NCI-H2196 (cell line): Measurements from ENCODE around the gene EHF.

Source experiments
- DNase-seq: peaks from one replicate; lab custom pipeline; 2025; ENCODE audit not compliant: unreplicated experiment; lab: John Stamatoyannopoulos, UW

The EHF gene

DNA sequence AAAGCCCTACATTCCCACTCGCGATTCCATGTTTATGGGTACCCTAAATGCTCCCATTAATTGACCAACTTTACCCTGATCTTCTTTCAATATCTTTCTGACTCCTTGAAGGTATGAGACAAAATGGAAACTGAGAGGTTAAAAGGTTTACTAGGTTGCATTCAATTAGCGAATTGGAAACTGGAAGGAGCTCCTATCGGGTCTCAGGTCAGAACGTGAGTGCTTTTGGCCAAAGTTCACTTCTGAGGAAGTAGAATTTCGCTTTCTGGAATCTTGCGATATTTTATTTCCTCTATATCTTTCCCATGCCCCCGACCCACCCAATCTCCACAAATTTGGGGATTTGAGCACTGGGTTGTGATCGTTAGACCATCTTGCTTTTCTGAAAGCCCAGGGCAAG, 2.6 kb downstream of the EHF start:
- DNase-seq = no peak

DNA sequence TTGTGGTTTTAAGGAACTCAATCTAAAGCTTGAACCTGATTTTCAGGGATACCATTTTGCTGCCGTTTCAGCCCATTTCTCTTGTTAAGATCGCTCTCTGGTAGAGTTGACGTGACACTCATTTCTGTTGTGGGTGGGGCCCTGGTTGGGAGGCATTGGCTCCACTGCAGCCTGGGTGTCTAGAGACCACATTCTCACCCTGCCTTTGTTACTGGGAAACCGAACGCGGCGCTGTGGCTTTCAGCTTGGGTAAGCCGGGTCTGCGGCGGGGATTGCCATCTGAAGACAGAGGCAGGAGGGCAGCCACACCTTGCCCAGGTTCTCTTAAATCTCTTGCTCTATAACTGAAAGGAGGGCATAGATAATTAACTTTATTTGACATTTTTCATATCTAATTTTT, 3.2 kb downstream of the EHF start:
- peak; percentile 69 for DNase-seq

DNA sequence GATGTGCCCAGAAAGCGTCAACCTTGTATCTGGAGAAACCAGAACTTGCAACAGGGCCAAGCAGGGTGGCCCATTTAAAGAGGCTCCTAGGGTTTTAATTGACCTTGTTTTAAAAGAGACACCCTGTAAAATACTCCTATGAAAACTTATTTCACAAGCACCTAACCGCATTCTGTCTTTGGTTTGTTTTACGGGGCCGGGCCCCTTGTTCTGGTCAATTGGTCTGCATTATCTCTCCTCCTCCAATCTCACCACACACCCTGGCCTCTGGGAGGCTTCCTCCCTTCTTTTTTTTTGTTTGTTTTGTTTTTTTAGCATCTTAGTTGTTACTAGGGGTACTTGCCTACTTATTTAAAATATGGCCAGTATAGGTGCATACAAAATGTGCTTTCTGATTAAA, 4.7 kb downstream of the EHF start:
- DNase-seq = no peak

DNA sequence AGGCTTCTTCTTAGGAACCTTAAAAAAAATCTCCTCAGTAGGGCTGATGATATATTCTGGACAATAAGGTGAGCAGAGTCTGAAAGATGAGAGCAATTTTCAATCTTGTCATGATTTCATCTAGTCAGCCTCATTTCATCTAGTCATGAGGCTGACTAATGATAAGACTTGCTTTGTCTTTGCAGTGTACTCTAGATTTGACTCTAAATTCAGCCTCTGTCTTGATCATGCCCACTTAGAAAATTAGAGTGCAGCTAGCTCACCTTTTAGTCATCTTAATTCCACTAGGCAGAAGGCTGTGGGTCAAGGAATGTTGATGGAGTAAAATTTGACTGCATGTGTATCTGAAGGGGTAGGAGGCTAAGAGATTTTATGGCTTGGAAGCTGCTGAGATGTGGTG, 5.5 kb downstream of the EHF start:
- no peak for DNase-seq

DNA sequence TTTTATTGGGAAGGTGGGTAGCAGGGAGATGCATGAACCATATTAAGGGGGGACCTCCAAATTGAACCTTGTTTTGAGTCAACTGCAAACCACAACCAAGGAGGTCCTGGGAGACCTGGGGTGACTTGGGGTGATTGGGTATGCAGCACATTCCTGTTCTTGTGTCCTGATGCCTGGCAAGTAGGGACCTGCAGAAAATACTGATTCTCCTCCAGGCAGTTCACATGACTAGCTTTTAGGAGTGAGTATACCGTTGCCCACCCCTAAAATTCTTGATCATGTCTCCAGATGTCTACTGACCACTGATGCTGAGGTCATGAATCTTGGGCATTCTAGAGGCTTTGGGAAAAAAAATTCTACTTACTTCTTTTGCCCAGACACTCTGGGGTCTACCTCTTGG, 6.3 kb downstream of the EHF start:
- DNase-seq = no peak

DNA sequence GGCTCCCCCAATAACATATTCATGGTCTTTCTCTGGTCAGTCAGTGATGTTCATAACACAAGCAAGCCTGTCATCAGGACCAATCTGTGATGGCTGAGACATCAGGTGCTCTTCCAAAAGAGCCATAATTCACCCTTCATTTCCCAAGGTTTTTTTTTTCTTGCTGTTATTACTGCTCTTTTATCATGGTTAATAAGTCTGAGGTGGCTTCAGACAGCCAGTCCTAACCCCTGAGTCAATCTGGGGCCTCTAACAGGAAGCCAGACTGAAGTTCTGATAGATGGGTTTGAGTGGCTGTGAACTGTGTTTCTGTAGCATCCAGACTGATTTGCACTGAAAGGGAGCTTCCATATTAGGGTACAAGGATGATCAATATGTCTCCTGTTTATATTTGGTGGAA, 8.8 kb downstream of the EHF start:
- no peak for DNase-seq

DNA sequence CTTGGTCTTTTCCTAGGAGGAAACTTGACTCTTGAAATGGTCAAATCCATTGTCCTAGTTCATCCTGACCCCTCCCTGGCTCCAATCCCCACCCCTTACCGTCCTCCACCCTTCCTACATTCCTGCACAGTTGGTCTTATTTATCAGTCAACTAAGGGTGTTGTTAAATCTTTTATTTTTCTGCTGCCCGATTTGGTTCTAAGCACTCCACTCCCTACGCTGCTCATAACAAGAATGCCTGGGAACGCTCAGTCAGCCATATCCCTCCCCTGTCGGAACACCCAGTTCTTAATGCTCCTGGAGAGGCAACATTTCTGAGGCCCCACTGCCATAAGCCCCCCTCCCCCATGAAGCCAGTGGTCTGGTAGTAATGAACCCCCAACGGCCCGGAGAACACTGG, 9.7 kb downstream of the EHF start:
- no peak for DNase-seq

GRCh38 chr11:34631297-34631696, 10.4 kb downstream of the EHF start:
- no peak for DNase-seq

DNA sequence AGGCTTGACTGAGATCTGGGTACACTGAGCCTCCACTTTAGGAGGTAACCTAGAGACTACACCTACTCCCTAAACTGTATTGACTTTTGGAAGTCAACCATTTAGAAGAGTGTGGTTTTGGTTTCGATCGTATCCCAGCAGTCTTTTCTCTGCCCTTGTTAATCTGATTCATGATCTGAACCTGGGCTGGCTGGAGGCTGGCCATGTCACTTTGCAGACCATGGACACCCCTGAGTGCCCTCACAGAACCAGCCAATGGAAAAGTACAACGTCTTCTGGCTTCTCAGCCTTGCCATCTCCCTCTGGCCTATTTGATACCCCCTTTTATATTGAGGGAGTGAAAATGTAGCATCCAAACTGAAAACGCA, 10.8 kb downstream of the EHF start:
- DNase-seq = peak; percentile 89

DNA sequence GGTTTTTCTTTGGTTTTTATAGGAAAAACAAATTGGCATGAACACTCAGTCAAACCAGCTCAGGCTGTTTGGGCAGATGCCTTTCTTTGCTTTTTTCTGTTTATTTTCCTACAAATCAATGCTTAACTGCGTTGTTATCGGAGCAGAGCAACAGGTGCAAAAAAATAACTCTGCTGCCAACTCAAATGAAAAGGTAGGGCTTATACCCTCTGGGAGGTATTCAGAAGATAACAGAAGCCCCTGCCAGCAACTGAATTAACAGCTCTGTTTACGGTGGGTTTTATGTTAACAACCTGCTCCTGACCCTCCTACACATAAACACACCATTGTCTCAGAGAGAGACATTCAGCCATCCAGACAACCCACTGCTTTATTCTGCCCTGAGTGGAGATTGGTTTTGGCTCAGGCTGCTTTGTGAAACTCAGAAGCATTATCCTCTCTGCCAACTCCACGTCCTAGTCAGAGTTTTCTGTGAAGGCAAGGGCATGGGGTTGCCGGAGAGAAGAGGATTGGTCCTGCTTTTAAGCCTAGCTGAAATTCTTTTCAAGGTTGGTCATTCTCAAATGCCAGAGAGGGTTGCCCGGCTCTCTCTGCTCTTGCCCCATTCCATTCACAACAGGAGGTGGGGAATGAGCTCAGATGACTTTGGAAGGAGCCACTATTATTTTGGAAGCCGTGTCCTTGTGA, 11.4 kb downstream of the EHF start:
- DNase-seq = peak; percentile 89

GRCh38 chr11:34633640-34633989, 12.7 kb downstream of the EHF start:
- DNase-seq = no peak

GRCh38 chr11:34633990-34634693, 13.2 kb downstream of the EHF start:
- DNase-seq = peak; percentile 15

- no peak for DNase-seq
Observed at GRCh38 chr11:34634694-34635062, 13.8 kb downstream of the EHF start.

- DNase-seq = no peak
Observed at GRCh38 chr11:34636127-34636526, 15.2 kb downstream of the EHF start.

- no peak for DNase-seq
Observed at GRCh38 chr11:34637303-34637702, 16.4 kb downstream of the EHF start.

DNA sequence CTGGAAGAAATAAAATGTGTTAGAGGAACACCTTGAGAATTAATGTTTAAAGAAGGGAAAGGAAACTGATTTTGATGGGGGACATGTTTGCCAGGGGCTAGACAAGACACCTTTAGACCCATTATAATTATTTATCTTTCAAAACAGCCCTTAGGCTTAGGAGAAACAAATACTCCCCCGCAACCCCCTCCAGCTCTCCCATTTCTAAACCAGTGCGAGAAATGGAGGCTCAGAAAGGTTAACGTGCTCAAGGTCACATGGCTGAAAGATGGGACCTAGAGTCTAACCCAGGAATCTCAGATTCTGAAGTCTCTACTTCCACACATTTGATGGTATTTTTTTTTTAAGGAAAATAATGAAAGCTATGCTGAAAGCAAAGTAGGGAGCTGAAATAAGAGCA, 18.0 kb downstream of the EHF start:
- no peak for DNase-seq

GRCh38 chr11:34639545-34639944, 18.7 kb downstream of the EHF start:
- DNase-seq = no peak

GRCh38 chr11:34640050-34640923, 19.4 kb downstream of the EHF start:
- peak; percentile 56 for DNase-seq

DNA sequence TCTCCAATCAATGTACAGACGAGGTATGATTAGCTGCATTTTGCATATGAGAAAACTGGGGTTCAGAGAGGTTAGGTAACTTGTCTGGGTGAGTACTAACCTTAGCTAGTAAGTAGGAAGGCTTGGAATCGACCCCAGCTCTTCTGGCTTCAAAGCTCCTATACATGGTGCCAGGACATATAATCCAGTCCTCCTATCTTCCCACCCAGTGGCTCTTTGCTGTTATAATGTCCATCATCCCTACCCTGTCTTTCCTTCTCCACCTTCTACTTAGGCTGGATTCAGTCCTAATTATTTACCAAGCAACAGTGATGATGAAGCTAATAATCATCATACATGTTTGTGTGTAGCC, 20.0 kb downstream of the EHF start:
- DNase-seq = no peak

DNA sequence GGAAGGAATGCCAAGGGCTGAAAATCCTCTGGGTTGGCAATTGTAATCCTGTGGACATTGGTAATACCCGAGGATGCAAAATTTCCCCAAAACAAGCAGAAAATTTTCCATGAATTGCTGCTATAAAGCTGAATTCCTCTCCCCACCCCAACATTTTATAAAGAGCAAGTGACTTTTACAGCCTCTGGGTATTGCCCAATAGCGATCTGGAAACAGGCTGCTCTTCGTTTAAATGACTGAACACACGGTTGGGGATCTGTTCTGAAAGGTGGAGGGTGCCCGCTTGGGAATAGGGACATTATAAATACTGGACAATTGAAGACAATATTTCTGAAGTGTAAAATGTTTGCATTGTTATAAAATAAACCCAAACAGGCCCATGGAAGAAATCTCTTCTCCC, 20.6 kb downstream of the EHF start:
- no peak for DNase-seq

- no peak for DNase-seq
Observed at GRCh38 chr11:34642001-34642554, 21.2 kb downstream of the EHF start.

GRCh38 chr11:34642873-34643272, 22.0 kb downstream of the EHF start:
- no peak for DNase-seq
